Hematopoietic multipotent progenitor cell treated with erythropoietin and hydrocortisone succinate and interleukin-3 and kit ligand, for 15 days (in vitro differentiated cells): ENCODE results near the gene NUB1.

Experiments used
- DNase-seq: peaks from one replicate; pipeline ENCODE4 v3.0.0-alpha.2; 2015; ENCODE audit warnings: low spot score

NUB1 gene

GRCh38 chr7:151389768-151390597, 48.4 kb downstream of the NUB1 start:
- no peak for DNase-seq

- no peak for DNase-seq
These were observed 49.2 kb downstream of the NUB1 start for GRCh38 chr7:151390598-151391357.

- no peak for DNase-seq
These were observed 49.7 kb downstream of the NUB1 start for GRCh38 chr7:151391358-151391730.

- no peak for DNase-seq
These were observed 50.4 kb downstream of the NUB1 start for GRCh38 chr7:151392002-151392401.

- no peak for DNase-seq
These were observed 50.8 kb downstream of the NUB1 start for GRCh38 chr7:151392426-151392825.

GRCh38 chr7:151393031-151393977, 51.7 kb downstream of the NUB1 start:
- DNase-seq = no peak

- no peak for DNase-seq
These were observed 52.7 kb downstream of the NUB1 start for GRCh38 chr7:151394076-151395035.

- DNase-seq = no peak
These were observed 53.4 kb downstream of the NUB1 start for GRCh38 chr7:151395036-151395367.

GRCh38 chr7:151396328-151396970, 54.8 kb downstream of the NUB1 start:
- DNase-seq = no peak

GRCh38 chr7:151397026-151397425, 55.4 kb downstream of the NUB1 start:
- no peak for DNase-seq

GRCh38 chr7:151398446-151399304, 57.1 kb downstream of the NUB1 start:
- DNase-seq = no peak

- DNase-seq = no peak
These were observed 57.6 kb downstream of the NUB1 start for GRCh38 chr7:151399305-151399601.

- no peak for DNase-seq
These were observed 58.3 kb downstream of the NUB1 start for GRCh38 chr7:151399906-151400305.

- DNase-seq = no peak
These were observed 59.2 kb downstream of the NUB1 start for GRCh38 chr7:151400626-151401315.

GRCh38 chr7:151402029-151402835, 60.6 kb downstream of the NUB1 start:
- no peak for DNase-seq

- DNase-seq = no peak
These were observed 62.2 kb downstream of the NUB1 start for GRCh38 chr7:151403764-151404163.

GRCh38 chr7:151404216-151405011, 62.8 kb downstream of the NUB1 start:
- no peak for DNase-seq

- no peak for DNase-seq
These were observed 63.4 kb downstream of the NUB1 start for GRCh38 chr7:151405056-151405455.
